ENCODE measurements around the gene PRKAR1B. TPM values are rescaled to one million over a fixed set of nuclear protein-coding genes. Genes with fewer than 3 reads are reported as not detected.
A peak's percentile ranks its signal among the peaks of the same experiment; 100 is the strongest.

PRKAR1B gene
- total RNA-seq, 3 donors from 2014 or later: 38.8 to 58.6 (median 49.9) TPM

- ATAC-seq (peak; percentile 69 to 72), DNase-seq (peak; percentile 84)
- Mint-ChIP-seq H3K4me1 (ENCODE audit: low read depth) (peaks cover 62% of the 10 kb centered on the region), H3K9me3 (peaks cover 7% of the 10 kb centered on the region), H3K4me3 (peak overlapping the region; percentile 90), H3K36me3 (ENCODE audit: insufficient read depth) (peaks cover 24% of the 10 kb centered on the region), H3K27me3 (ENCODE audit: low read depth) (no peaks in the 10 kb centered on the region)
Measured at GRCh38 chr7:601595-602340, 125.3 kb downstream of the PRKAR1B start.

DNA sequence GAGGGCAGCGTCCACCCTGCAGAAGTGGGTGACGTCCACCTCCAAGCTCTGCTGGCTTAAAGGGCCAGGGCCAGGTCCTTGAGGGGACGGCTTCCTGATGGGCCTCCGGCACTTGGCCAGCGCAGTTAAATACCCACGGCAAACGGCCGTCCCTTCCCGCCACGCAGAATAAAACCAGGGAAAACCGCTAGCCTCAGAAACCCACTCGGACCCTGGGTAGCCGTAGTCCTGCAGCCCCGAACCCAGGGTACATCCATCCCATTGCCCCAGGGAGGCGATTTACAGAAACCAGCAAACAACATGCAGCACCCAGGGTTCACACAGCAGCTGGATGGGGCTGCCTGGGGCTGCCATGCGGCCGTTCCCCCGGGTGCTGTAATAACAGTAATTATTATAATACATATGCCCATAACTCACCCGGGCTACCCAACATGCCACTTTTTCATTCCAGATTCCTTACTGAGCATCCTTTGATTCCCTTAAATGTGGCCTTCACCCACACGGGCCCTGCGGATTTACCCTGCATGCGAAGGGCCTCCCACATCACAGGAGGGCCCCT lies 126.0 kb downstream of the PRKAR1B start:
- ATAC-seq (peak in 1 of 2 donors; percentile 1), DNase-seq (no peak)
- Mint-ChIP-seq H3K27me3 (ENCODE audit: low read depth) (no peaks in the 10 kb centered on the region), H3K4me1 (ENCODE audit: low read depth) (peaks cover 60% of the 10 kb centered on the region), H3K9me3 (peaks cover 7% of the 10 kb centered on the region), H3K36me3 (ENCODE audit: insufficient read depth) (peaks cover 23% of the 10 kb centered on the region), H3K4me3 (peak overlapping the region; percentile 75)

GRCh38 chr7:600149-601035 lies 126.7 kb downstream of the PRKAR1B start:
- Mint-ChIP-seq H3K27me3 (ENCODE audit: low read depth) (no peaks in the 10 kb centered on the region), H3K4me3 (peak overlapping the region; percentile 75), H3K36me3 (ENCODE audit: insufficient read depth) (peaks cover 19% of the 10 kb centered on the region), H3K4me1 (ENCODE audit: low read depth) (peaks cover 58% of the 10 kb centered on the region), H3K9me3 (peaks cover 7% of the 10 kb centered on the region)
- DNase-seq: no peak
- ATAC-seq: no peak

- H3K36me3 Mint-ChIP-seq (ENCODE audit: insufficient read depth): peaks cover 8% of the 10 kb centered on the region
- no peak overlapping the region for H3K4me3 Mint-ChIP-seq
- peaks cover 48% of the 10 kb centered on the region for H3K4me1 Mint-ChIP-seq (ENCODE audit: low read depth)
- H3K27me3 Mint-ChIP-seq (ENCODE audit: low read depth): no peaks in the 10 kb centered on the region
- peaks cover 7% of the 10 kb centered on the region for H3K9me3 Mint-ChIP-seq
- ATAC-seq: no peak
- no peak for DNase-seq
Measured at GRCh38 chr7:598899-599298, 128.2 kb downstream of the PRKAR1B start.

- no peaks in the 10 kb centered on the region for H3K9me3 Mint-ChIP-seq
- H3K27me3 Mint-ChIP-seq (ENCODE audit: low read depth): no peaks in the 10 kb centered on the region
- H3K4me1 Mint-ChIP-seq (ENCODE audit: low read depth): peaks cover 47% of the 10 kb centered on the region
- ATAC-seq (no peak), DNase-seq (no peak)
- H3K4me3 Mint-ChIP-seq: no peak overlapping the region
- peaks cover 2% of the 10 kb centered on the region for H3K36me3 Mint-ChIP-seq (ENCODE audit: insufficient read depth)
Measured at GRCh38 chr7:597348-598178, 129.5 kb downstream of the PRKAR1B start.

- H3K4me1 Mint-ChIP-seq (ENCODE audit: low read depth): peaks cover 41% of the 10 kb centered on the region
- ATAC-seq (no peak), DNase-seq (no peak)
- H3K27me3 Mint-ChIP-seq (ENCODE audit: low read depth): no peaks in the 10 kb centered on the region
- H3K36me3 Mint-ChIP-seq (ENCODE audit: insufficient read depth): peaks cover 2% of the 10 kb centered on the region
- no peak overlapping the region for H3K4me3 Mint-ChIP-seq
- no peaks in the 10 kb centered on the region for H3K9me3 Mint-ChIP-seq
Measured at GRCh38 chr7:596819-597182, 130.3 kb downstream of the PRKAR1B start.

DNA sequence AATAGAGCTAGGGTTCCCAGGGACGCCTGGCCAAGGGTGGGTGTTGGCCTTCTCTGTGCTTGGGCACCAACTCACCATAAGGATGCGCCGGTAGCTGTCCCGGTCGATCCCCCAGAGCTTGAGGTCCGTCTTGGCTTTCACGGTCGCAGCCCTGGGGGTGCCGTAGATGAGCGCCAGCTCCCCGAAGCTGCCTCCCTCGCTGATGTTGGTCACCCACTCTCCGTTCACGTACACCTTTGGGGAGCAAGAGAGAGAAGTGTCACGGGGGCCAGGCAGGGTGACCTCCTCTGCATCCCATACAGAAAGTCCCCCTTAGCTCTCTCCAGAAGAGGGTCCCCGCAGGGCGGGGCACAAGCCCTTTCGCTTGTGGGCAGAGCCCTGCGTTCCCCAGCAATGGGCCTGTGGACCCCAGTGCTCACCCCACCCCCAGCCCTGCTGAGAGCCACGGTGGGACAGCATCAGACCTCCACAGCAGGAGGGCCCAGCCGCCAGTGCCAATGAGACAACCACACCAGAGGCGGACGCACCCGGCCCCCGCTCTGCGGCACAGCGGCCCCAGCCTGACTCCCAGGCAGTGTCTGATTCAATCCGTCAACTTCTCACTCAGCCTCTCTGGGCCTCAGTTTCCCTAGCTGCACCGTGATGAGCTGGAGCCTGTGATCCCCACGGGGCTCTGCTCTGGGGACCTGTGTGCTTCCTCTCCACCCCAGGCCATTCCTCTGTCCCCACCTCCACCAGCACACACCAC lies 130.8 kb downstream of the PRKAR1B start:
- DNase-seq (no peak), ATAC-seq (no peak)
- Mint-ChIP-seq H3K4me3 (no peak overlapping the region), H3K4me1 (ENCODE audit: low read depth) (peaks cover 40% of the 10 kb centered on the region), H3K27me3 (ENCODE audit: low read depth) (no peaks in the 10 kb centered on the region), H3K36me3 (ENCODE audit: insufficient read depth) (peaks cover 2% of the 10 kb centered on the region), H3K9me3 (no peaks in the 10 kb centered on the region)

GRCh38 chr7:595621-596010 lies 131.5 kb downstream of the PRKAR1B start:
- Mint-ChIP-seq H3K9me3 (no peaks in the 10 kb centered on the region), H3K4me3 (no peak overlapping the region), H3K36me3 (ENCODE audit: insufficient read depth) (peaks cover 2% of the 10 kb centered on the region), H3K4me1 (ENCODE audit: low read depth) (peaks cover 34% of the 10 kb centered on the region), H3K27me3 (ENCODE audit: low read depth) (no peaks in the 10 kb centered on the region)
- ATAC-seq (peak in 1 of 2 donors; percentile 55), DNase-seq (peak; percentile 34)

- ATAC-seq: no peak
- Mint-ChIP-seq H3K27me3 (ENCODE audit: low read depth) (no peaks in the 10 kb centered on the region), H3K4me3 (no peak overlapping the region), H3K9me3 (no peaks in the 10 kb centered on the region), H3K36me3 (ENCODE audit: insufficient read depth) (peaks cover 2% of the 10 kb centered on the region), H3K4me1 (ENCODE audit: low read depth) (peaks cover 29% of the 10 kb centered on the region)
- no peak for DNase-seq
Measured at GRCh38 chr7:594920-595620, 132.0 kb downstream of the PRKAR1B start.

- peaks cover 2% of the 10 kb centered on the region for H3K36me3 Mint-ChIP-seq (ENCODE audit: insufficient read depth)
- no peaks in the 10 kb centered on the region for H3K9me3 Mint-ChIP-seq
- ATAC-seq: no peak
Measured at GRCh38 chr7:594212-594913, 132.7 kb downstream of the PRKAR1B start.

GRCh38 chr7:593324-594115 lies 133.6 kb downstream of the PRKAR1B start:
- H3K9me3 Mint-ChIP-seq: peaks cover 5% of the 10 kb centered on the region
- peak; percentile 19 to 46 for ATAC-seq
- no peak overlapping the region for H3K4me3 Mint-ChIP-seq
- peaks cover 10% of the 10 kb centered on the region for H3K36me3 Mint-ChIP-seq (ENCODE audit: insufficient read depth)
- no peaks in the 10 kb centered on the region for H3K27me3 Mint-ChIP-seq (ENCODE audit: low read depth)
- no peak for DNase-seq
- H3K4me1 Mint-ChIP-seq (ENCODE audit: low read depth): peaks cover 24% of the 10 kb centered on the region

More at GRCh38 chr7:594212-594913, 132.7 kb downstream of the PRKAR1B start:
- Mint-ChIP-seq H3K4me1 (ENCODE audit: low read depth) (peaks cover 24% of the 10 kb centered on the region), H3K4me3 (no peak overlapping the region), H3K27me3 (ENCODE audit: low read depth) (no peaks in the 10 kb centered on the region)
- DNase-seq: no peak
